Stomach (tissue), 4 donors: ENCODE data around the gene CD3D.
A peak's percentile ranks its signal among the peaks of the same experiment; 100 is the strongest.

Source experiments
- CTCF ChIP-seq, 7 experiments: fragments of 450-650 bp in 4 of 7; fragments of 200-600 bp in 3 of 7; sonication (generic) in 3 of 7; IDR thresholded peaks; one replicate each; pipeline ENCODE4 v1.5.1; 2016 to 2019; ENCODE audit warnings: antibody characterized with exemption in 7 of 7, control low read depth in 2 of 7, mild to moderate bottlenecking in 1 of 7
- POLR2A ChIP-seq, 4 donors: fragments of 450-650 bp; IDR thresholded peaks; one replicate each; pipeline ENCODE4 v1.6.1; 2016; ENCODE audit warnings: antibody characterized with exemption in 4 of 4, control low read depth in 2 of 4, mild to moderate bottlenecking in 1 of 4, moderate library complexity in 1 of 4
- POLR2AphosphoS5 ChIP-seq, 3 donors: sonication (generic); formaldehyde crosslinking; IDR thresholded peaks; one replicate each; pipeline ENCODE4 v1.6.1; 2016; ENCODE audit warnings: antibody characterized with exemption in 3 of 3

GRCh38 chr11:118314988-118315411, 27.5 kb downstream of the CD3D start:
- TF ChIP-seq CTCF (IDR thresholded peaks at IDR 0.05) (no peak), POLR2AphosphoS5 (IDR thresholded peaks at IDR 0.05) (peak in 2 of 3 donors; percentile 34 to 41), POLR2A (IDR thresholded peaks at IDR 0.05) (no peak)
